SU-DHL-6 (cell line): ENCODE data around the gene FBXW2.

Experiments used
- H2AFZ ChIP-seq: fragments of 200-600 bp; sonication (generic); 2 replicates; pipeline ENCODE4 v1.6.1; 2014; ENCODE audit warnings: low read depth, mild to moderate bottlenecking, moderate library complexity, mixed read lengths, antibody characterized with exemption, low read length; ENCODE audit not compliant: severe bottlenecking
- H3F3A ChIP-seq: fragments of 200-600 bp; shearing (Covaris generic); 2 replicates; pipeline ENCODE4 v1.6.0; 2016; ENCODE audit warnings: antibody characterized with exemption, mild to moderate bottlenecking; ENCODE audit not compliant: insufficient read depth
- H3K27ac ChIP-seq: fragments of 200-600 bp; sonication (generic); 2 replicates; pipeline ENCODE4 v1.5.1; 2016; ENCODE audit warnings: low read depth, mild to moderate bottlenecking, low read length, moderate library complexity, mixed read lengths
- H3K27me3 ChIP-seq: fragments of 200-600 bp; sonication (generic), shearing (Covaris generic); 2 replicates; pipeline ENCODE4 v1.6.0; 2014; ENCODE audit warnings: mild to moderate bottlenecking, low read length
- H3K36me3 ChIP-seq: fragments of 200-600 bp; sonication (generic); 2 replicates; pipeline ENCODE4 v1.6.1; 2014; ENCODE audit warnings: mild to moderate bottlenecking, low read length, mixed read lengths
- H3K4me2 ChIP-seq: fragments of 300-600, 200-600 bp; shearing (Covaris generic), sonication (generic); 2 replicates; pipeline ENCODE4 v1.6.0; 2014; ENCODE audit warnings: low read length, low read depth, mild to moderate bottlenecking; ENCODE audit not compliant: poor library complexity, severe bottlenecking
- H3K4me3 ChIP-seq: fragments of 200-600 bp; sonication (generic); 2 replicates; pipeline ENCODE4 v1.5.1; 2014; ENCODE audit warnings: antibody characterized with exemption, low read length, mild to moderate bottlenecking, mixed read lengths; ENCODE audit not compliant: insufficient read depth, poor library complexity, severe bottlenecking
- H3K79me2 ChIP-seq: fragments of 200-600 bp; sonication (generic); 2 replicates; pipeline ENCODE4 v1.6.1; 2014; ENCODE audit warnings: mild to moderate bottlenecking, low read length, moderate library complexity; ENCODE audit not compliant: insufficient read depth
- H3K9ac ChIP-seq: fragments of 200-600 bp; sonication (generic); 2 replicates; pipeline ENCODE4 v1.7.0; 2014; ENCODE audit warnings: mild to moderate bottlenecking, low read length
- H3K9me2 ChIP-seq: fragments of 200-600 bp; sonication (generic); replicated peaks from 2 replicates; pipeline ENCODE4 v1.6.1; 2014; ENCODE audit warnings: low read length; ENCODE audit not compliant: insufficient read depth
- H3K9me3 ChIP-seq: fragments of 200-600 bp; sonication (generic); 2 replicates; pipeline ENCODE4 v1.6.1; 2014; ENCODE audit warnings: low read length, mixed read lengths; ENCODE audit not compliant: insufficient read depth
- H4K20me1 ChIP-seq: fragments of 200-600 bp; sonication (generic); 2 replicates; pipeline ENCODE4 v1.6.1; 2014; ENCODE audit warnings: low read depth, mild to moderate bottlenecking, antibody characterized with exemption, low read length, moderate library complexity, mixed read lengths
- EZH2phosphoT487 ChIP-seq: fragments of 200-600 bp; sonication (generic), shearing (Covaris generic); conservative IDR thresholded peaks from 2 replicates; pipeline ENCODE4 v1.6.1; 2018; ENCODE audit warnings: mild to moderate bottlenecking, antibody characterized with exemption, low read length, moderate library complexity, mixed read lengths
- TF ChIP-seq, protein P1 (sequence below): fragments of 200-600 bp; sonication (generic); IDR thresholded peaks from one replicate; pipeline ENCODE4 v1.5.1; 2017; ENCODE audit warnings: antibody characterized with exemption, mild to moderate bottlenecking, low read length, moderate library complexity; ENCODE audit not compliant: insufficient read depth, poor library complexity, severe bottlenecking

The FBXW2 gene

DNA sequence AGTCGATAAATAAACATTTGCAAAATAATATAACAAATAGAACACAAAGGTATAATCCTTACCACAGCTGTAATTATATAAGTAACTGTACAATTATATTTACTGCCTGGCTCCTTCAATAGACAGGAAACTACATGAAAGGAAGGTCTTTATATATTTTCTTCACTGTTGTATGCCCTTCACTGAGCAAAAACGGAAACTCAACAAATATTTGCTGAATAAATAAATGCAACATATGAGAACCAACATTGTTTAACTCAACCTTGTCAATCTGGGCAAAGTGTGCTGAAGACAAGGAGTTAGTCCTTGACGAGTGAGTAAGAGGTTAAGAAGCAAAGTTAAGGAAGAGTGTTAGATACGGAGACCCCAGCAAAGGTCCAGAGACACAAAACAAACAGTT lies 26.9 kb upstream of the FBXW2 start:
- H3K36me3 ChIP-seq: peaks cover 35% of the 10 kb centered on the region

DNA sequence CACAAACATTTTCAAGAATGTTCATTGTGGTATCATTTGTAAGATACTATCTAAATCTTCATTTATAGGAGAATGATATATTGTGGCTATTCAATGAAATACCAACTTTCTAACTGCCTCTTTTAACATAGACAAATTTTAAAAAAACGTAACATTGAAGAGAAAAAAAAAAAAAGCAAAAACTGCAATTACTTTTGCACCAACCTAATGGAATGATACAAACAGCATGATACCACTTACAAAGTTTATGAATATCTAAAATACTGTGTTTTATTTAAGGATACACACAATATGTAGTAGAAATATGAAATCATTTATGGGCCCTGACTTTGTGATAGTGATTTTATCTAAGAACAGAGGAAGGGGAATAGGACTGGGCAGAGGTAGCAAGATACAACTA lies 25.4 kb upstream of the FBXW2 start:
- Histone ChIP-seq H3K4me2 (no peak overlapping the region), H3K79me2 (no peaks in the 10 kb centered on the region), H3K9ac (no peak overlapping the region), H3K4me3 (no peak overlapping the region), H3K27me3 (no peaks in the 10 kb centered on the region), H3K9me3 (no peaks in the 10 kb centered on the region), H3K9me2 (no peaks in the 10 kb centered on the region), H3K27ac (no peak overlapping the region), H3K36me3 (peaks cover 35% of the 10 kb centered on the region), H4K20me1 (no peaks in the 10 kb centered on the region), H2AFZ (no peak overlapping the region), H3F3A (peaks cover 7% of the 10 kb centered on the region)
- TF ChIP-seq EZH2phosphoT487: no peak
- TF ChIP-seq, protein P1, sequence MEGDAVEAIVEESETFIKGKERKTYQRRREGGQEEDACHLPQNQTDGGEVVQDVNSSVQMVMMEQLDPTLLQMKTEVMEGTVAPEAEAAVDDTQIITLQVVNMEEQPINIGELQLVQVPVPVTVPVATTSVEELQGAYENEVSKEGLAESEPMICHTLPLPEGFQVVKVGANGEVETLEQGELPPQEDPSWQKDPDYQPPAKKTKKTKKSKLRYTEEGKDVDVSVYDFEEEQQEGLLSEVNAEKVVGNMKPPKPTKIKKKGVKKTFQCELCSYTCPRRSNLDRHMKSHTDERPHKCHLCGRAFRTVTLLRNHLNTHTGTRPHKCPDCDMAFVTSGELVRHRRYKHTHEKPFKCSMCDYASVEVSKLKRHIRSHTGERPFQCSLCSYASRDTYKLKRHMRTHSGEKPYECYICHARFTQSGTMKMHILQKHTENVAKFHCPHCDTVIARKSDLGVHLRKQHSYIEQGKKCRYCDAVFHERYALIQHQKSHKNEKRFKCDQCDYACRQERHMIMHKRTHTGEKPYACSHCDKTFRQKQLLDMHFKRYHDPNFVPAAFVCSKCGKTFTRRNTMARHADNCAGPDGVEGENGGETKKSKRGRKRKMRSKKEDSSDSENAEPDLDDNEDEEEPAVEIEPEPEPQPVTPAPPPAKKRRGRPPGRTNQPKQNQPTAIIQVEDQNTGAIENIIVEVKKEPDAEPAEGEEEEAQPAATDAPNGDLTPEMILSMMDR: no peak

More for the DNA sequence above, 26.9 kb upstream of the FBXW2 start:
- Histone ChIP-seq H3K9me3 (no peaks in the 10 kb centered on the region), H3F3A (peaks cover 7% of the 10 kb centered on the region), H3K9me2 (no peaks in the 10 kb centered on the region), H3K27ac (no peak overlapping the region), H3K27me3 (no peaks in the 10 kb centered on the region), H4K20me1 (no peaks in the 10 kb centered on the region), H3K79me2 (no peaks in the 10 kb centered on the region), H2AFZ (no peak overlapping the region), H3K9ac (no peak overlapping the region), H3K4me3 (no peak overlapping the region), H3K4me2 (no peak overlapping the region)
- TF ChIP-seq, protein P1: no peak
- no peak for TF ChIP-seq EZH2phosphoT487

DNA sequence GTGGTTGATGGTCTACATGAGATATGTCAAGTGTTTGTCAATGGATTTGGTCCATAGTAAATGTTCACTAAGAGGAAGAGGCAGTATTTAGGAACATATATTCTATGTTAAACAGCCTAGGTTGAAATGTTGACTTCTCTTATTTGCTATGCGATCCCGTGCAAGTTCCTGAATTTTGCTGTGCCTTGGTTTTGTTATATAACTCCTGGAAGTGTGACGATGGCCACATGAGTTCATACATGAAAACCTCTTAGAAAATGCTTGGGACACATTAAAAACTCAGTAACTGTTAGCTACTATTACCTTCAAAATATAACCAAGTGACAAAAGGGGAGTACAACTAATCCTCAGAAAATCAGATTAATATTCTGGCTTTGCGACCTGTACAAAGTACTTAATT lies 21.9 kb upstream of the FBXW2 start:
- H3K9ac ChIP-seq: no peak overlapping the region
- TF ChIP-seq EZH2phosphoT487: no peak
- TF ChIP-seq, protein P1: no peak
- no peak overlapping the region for H3K27ac ChIP-seq
- no peaks in the 10 kb centered on the region for H4K20me1 ChIP-seq
- no peaks in the 10 kb centered on the region for H3K9me2 ChIP-seq
- H3K36me3 ChIP-seq: peaks cover 23% of the 10 kb centered on the region
- no peak overlapping the region for H3K4me3 ChIP-seq
- H3K4me2 ChIP-seq: no peak overlapping the region
- peaks cover 7% of the 10 kb centered on the region for H3F3A ChIP-seq
- H2AFZ ChIP-seq: no peak overlapping the region
- H3K27me3 ChIP-seq: no peaks in the 10 kb centered on the region
- no peaks in the 10 kb centered on the region for H3K9me3 ChIP-seq
- no peaks in the 10 kb centered on the region for H3K79me2 ChIP-seq

DNA sequence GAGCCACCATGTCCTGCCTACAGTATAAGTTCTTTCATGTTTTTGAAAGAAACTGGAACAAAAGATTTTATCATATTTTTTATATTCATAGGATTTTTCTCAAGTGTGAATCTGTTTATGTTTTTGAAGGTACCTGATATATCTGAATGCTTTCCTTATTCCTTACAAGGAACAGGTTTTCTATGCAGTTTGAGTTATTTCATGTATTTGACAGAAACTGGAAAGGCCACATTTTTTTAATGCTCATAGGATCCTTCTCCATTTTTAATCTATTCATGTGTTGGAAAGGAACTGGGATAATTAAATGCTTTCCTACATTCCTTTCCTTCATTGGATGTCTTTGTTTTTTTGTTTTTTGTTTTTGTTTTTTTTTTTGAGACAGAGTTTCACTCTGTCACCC lies 15.7 kb upstream of the FBXW2 start:
- Histone ChIP-seq H3K27ac (no peak overlapping the region), H3K36me3 (peaks cover 6% of the 10 kb centered on the region), H2AFZ (no peak overlapping the region), H3K9ac (no peak overlapping the region), H3K27me3 (no peaks in the 10 kb centered on the region), H3K9me3 (peaks cover 7% of the 10 kb centered on the region; the same call in 1 of the 2 replicates), H3K9me2 (no peaks in the 10 kb centered on the region), H3K79me2 (no peaks in the 10 kb centered on the region), H3F3A (no peaks in the 10 kb centered on the region), H4K20me1 (no peaks in the 10 kb centered on the region), H3K4me2 (no peak overlapping the region), H3K4me3 (no peak overlapping the region)
- TF ChIP-seq EZH2phosphoT487: no peak
- TF ChIP-seq, protein P1: no peak
